Measurements from ENCODE around the gene PAF1. TPM values are rescaled to one million over a fixed set of nuclear protein-coding genes. Genes with fewer than 3 reads are reported as not detected.

The PAF1 gene
- total RNA-seq, 3 donors from 2014 or later: 41.3 to 49.5 (median 45.2) TPM

DNA sequence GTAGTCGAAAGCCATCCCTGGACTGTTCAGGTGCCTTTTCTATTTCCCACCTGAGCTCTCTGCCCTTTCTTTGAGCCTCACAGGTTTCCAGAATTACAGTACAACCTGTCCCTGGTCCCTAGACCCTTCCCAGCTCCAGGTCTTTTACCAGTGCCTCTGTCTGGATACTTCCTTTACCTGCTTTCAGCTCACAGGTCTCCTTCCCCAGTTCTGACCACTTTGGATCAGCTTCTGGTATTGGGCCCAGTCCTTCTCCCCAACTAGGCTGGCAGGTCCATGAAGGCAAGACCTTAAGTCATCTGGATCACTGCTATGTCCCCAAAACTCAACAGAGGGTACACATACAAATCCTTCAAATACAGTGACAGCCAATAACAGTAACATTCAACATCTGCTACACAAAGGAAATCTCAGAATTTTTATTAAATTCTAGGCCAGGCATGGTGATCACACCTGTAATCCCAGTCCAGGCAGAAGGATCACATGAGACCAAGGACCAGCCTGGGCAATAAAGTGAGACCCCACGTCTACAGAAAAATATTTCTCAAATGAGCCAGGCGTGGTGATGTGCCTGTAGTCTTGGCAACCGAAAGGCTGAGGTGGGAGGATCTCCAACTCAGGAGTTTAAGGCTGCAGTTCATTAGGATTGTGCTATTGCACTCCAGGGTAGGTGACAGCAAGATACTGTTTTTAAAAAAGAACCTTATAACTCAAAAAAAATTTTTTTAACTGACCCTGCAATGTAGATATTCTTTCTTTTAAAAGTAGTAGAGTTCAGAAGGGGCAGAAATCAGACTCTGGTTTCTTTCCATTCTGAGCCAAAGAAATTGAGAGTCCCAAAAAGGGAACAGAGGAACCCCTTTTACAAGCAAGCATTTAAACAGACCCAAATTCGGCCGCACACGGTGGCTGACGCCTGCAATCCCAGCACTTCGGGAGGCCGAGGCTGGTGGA is 43.5 kb upstream of the PAF1 start:
- Histone ChIP-seq H3K9me3 (no peaks in the 10 kb centered on the region), H3K4me3 (peak overlapping the region; percentile 83 to 98 (median 91)), H3K27me3 (no peaks in the 10 kb centered on the region), H3K4me1 (peaks cover 4 to 19% of the 10 kb centered on the region in 2 donors), H3K27ac (peak overlapping the region; percentile 87 to 92), H3K36me3 (peaks cover 7% of the 10 kb centered on the region)
- no peak for DNase-seq (ENCODE audit: low spot score in 2 of 2)
- no peak for TF ChIP-seq POLR2A (IDR thresholded peaks at IDR 0.05)
- TF ChIP-seq POLR2AphosphoS5 (IDR thresholded peaks at IDR 0.05): no peak
- TF ChIP-seq CTCF (IDR thresholded peaks at IDR 0.05): no peak
- intact Hi-C loops (cut with DNase I; ENCODE audit: low total_unique reads): no loop called here

- peak overlapping the region; percentile 52 to 87 for H3K27ac ChIP-seq
- peaks cover 8 to 19% of the 10 kb centered on the region in 2 donors for H3K4me1 ChIP-seq
- TF ChIP-seq POLR2A (IDR thresholded peaks at IDR 0.05) (no peak), CTCF (IDR thresholded peaks at IDR 0.05) (no peak), POLR2AphosphoS5 (IDR thresholded peaks at IDR 0.05) (no peak)
- no peaks in the 10 kb centered on the region for H3K9me3 ChIP-seq
- H3K27me3 ChIP-seq: no peaks in the 10 kb centered on the region
- H3K36me3 ChIP-seq: peaks cover 7% of the 10 kb centered on the region
- DNase-seq (ENCODE audit: low spot score in 2 of 2): no peak
- H3K4me3 ChIP-seq: peak overlapping the region in 1 of 3 donors; percentile 83
- intact Hi-C loops (cut with DNase I; ENCODE audit: low total_unique reads): no loop called here
Observed at GRCh38 chr19:39433480-39434079, 42.7 kb upstream of the PAF1 start.

DNA sequence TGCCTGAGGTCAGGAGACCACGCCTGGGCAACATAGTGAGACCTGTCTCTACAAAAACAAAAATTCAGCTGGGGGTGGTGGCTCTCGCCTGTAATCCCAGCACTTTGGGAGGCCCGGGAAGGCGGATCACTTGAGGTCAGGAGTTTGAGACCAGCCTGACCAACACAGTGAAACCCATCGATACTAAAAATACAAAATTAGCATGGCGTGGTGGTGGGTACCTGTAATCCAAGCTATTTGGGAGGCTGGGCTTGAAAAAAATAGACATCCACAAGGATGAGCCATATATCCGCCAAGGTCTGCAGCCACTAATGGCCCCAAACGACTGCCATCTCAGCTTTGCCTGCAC is 41.7 kb upstream of the PAF1 start:
- Histone ChIP-seq H3K27me3 (no peaks in the 10 kb centered on the region), H3K9me3 (no peaks in the 10 kb centered on the region), H3K27ac (no peak overlapping the region), H3K36me3 (peaks cover 7% of the 10 kb centered on the region), H3K4me1 (peaks cover 9 to 19% of the 10 kb centered on the region in 2 donors), H3K4me3 (no peak overlapping the region)
- intact Hi-C loops (cut with DNase I; ENCODE audit: low total_unique reads): no loop called here
- DNase-seq (ENCODE audit: low spot score in 2 of 2): no peak
- no peak for TF ChIP-seq CTCF (IDR thresholded peaks at IDR 0.05)
- no peak for TF ChIP-seq POLR2A (IDR thresholded peaks at IDR 0.05)
- no peak for TF ChIP-seq POLR2AphosphoS5 (IDR thresholded peaks at IDR 0.05)

DNA sequence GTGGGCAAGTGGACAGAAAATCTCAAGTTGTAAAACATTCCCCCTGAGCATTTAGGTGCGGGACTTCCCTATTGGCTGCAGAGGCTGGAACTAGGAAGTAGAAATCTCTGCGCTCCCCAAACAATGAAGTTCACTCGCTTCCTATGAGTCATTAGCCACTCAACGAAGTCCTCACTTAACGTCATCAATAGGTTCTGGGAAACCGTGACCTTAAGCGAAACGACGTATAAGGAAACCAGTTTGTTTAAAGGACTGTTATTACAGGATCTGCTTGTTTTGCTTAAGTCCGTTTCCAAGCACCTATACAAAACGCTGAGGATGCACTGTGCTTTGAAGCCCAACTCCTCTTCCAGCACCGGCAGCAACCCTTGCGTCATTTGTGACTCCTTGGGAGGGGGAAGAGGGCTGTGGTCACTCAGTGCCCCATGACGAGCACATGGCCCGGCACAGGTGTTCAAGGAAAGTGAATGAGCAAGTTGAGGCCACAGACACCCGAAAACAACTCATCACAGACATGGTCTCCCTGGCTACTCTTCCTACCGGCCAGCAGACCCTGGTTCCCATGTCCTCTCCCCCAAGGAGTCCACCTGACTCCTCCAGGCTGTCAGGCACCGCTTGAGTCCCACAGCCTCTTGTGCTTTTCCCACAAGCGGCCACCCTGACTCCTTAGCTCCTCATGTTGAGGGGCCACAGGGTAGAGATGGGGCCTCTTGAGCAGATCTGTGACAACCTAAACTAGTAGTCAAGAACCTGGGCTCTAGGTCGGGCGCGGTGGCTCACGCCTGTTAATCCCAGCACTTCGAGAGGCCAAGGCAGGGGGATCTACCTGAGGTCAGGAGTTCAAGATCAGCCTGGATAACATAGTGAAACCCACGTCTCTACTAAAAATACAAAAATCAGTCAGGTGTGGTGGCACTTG is 40.0 kb upstream of the PAF1 start:
- H3K27me3 ChIP-seq: no peaks in the 10 kb centered on the region
- peaks cover 9 to 13% of the 10 kb centered on the region in 2 donors for H3K4me1 ChIP-seq
- peak overlapping the region; percentile 43 to 89 for H3K27ac ChIP-seq
- intact Hi-C loops (cut with DNase I; ENCODE audit: low total_unique reads): no loop called here
- no peak for DNase-seq (ENCODE audit: low spot score in 2 of 2)
- no peak overlapping the region for H3K4me3 ChIP-seq
- H3K9me3 ChIP-seq: no peaks in the 10 kb centered on the region
- peaks cover 7% of the 10 kb centered on the region for H3K36me3 ChIP-seq
- no peak for TF ChIP-seq POLR2A (IDR thresholded peaks at IDR 0.05)
- TF ChIP-seq POLR2AphosphoS5 (IDR thresholded peaks at IDR 0.05): peak in 2 of 3 donors; percentile 30 to 80
- TF ChIP-seq CTCF (IDR thresholded peaks at IDR 0.05): no peak

Data from breast epithelium (tissue), 4 donors.